Testis (tissue), 2 donors: Measurements from ENCODE around the gene LYRM9.

Experiments used
- POLR2A ChIP-seq: fragments of 450-650 bp; IDR thresholded peaks from one replicate; pipeline ENCODE4 v1.6.1; 2017; ENCODE audit warnings: antibody characterized with exemption, mild to moderate bottlenecking, moderate library complexity
- TF ChIP-seq, protein P1 (sequence below), 3 experiments: fragments of 450-650 bp in 2 of 3; fragments of 200-600 bp in 1 of 3; sonication (generic) in 1 of 3; IDR thresholded peaks; one replicate each; pipeline ENCODE4 v1.5.1; 2016 to 2019; ENCODE audit warnings: antibody characterized with exemption in 3 of 3, mild to moderate bottlenecking in 2 of 3, moderate library complexity in 1 of 3

- TF ChIP-seq, protein P1, sequence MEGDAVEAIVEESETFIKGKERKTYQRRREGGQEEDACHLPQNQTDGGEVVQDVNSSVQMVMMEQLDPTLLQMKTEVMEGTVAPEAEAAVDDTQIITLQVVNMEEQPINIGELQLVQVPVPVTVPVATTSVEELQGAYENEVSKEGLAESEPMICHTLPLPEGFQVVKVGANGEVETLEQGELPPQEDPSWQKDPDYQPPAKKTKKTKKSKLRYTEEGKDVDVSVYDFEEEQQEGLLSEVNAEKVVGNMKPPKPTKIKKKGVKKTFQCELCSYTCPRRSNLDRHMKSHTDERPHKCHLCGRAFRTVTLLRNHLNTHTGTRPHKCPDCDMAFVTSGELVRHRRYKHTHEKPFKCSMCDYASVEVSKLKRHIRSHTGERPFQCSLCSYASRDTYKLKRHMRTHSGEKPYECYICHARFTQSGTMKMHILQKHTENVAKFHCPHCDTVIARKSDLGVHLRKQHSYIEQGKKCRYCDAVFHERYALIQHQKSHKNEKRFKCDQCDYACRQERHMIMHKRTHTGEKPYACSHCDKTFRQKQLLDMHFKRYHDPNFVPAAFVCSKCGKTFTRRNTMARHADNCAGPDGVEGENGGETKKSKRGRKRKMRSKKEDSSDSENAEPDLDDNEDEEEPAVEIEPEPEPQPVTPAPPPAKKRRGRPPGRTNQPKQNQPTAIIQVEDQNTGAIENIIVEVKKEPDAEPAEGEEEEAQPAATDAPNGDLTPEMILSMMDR (IDR thresholded peaks at IDR 0.05) = no peak
- TF ChIP-seq POLR2A = no peak
Observed at GRCh38 chr17:27853091-27853490, 40.1 kb downstream of the LYRM9 start.
